ENCODE results near the gene MYO5B. TPM values are rescaled to one million over a fixed set of nuclear protein-coding genes. Genes with fewer than 3 reads are reported as not detected.
"Not testable (repeated sequence)": the region's sequence is repeated elsewhere in the genome, so short reads cannot be mapped to it uniquely, and the experiment has no call there.

MYO5B gene
- total and polyA plus RNA-seq, 4 donors = 0.92 to 20.3 (median 2.9) TPM

- WGBS, 2 donors = 79 to 83% methylated on average over 1 of the region's 1 CpG
- H3K27ac ChIP-seq (ENCODE audit: low read depth in 1 of 2, low read length in 2 of 2) = no peak overlapping the region
- intact Hi-C loops (cut with DNase I) = no loop called here
- no peaks in the 10 kb centered on the region for H3K9me3 ChIP-seq (ENCODE audit: control insufficient read depth, low read length)
- DNase-seq (no peak), ATAC-seq (ENCODE audit: low FRiP score) (no peak)
- no peaks in the 10 kb centered on the region for H3K27me3 ChIP-seq (ENCODE audit: control insufficient read depth in 1 of 2, insufficient read depth in 2 of 2, low read length in 1 of 2)
- H3K36me3 ChIP-seq (ENCODE audit: control insufficient read depth in 1 of 2, insufficient read depth in 2 of 2, low read length in 1 of 2) = no peaks in the 10 kb centered on the region
- H3K4me3 ChIP-seq (ENCODE audit: low read length in 2 of 2) = no peak overlapping the region
- H3K4me1 ChIP-seq (ENCODE audit: control insufficient read depth in 1 of 2, insufficient read depth in 2 of 2, low read length in 2 of 2) = no peaks in the 10 kb centered on the region
These were observed 83.5 kb downstream of the MYO5B start for GRCh38 chr18:50111398-50111797.

GRCh38 chr18:50107468-50107977, 87.4 kb downstream of the MYO5B start:
- ATAC-seq (ENCODE audit: low FRiP score) = no peak
- Histone ChIP-seq H3K27ac (ENCODE audit: low read depth in 1 of 2, low read length in 2 of 2) (no peak overlapping the region), H3K4me3 (ENCODE audit: low read length in 2 of 2) (no peak overlapping the region), H3K4me1 (ENCODE audit: control insufficient read depth in 1 of 2, insufficient read depth in 2 of 2, low read length in 2 of 2) (no peaks in the 10 kb centered on the region), H3K36me3 (ENCODE audit: control insufficient read depth in 1 of 2, insufficient read depth in 2 of 2, low read length in 1 of 2) (no peaks in the 10 kb centered on the region), H3K9me3 (ENCODE audit: control insufficient read depth, low read length) (no peaks in the 10 kb centered on the region), H3K27me3 (ENCODE audit: control insufficient read depth in 1 of 2, insufficient read depth in 2 of 2, low read length in 1 of 2) (no peaks in the 10 kb centered on the region)
- DNase-seq = no peak
- intact Hi-C loops (cut with DNase I) = no loop called here
- 84 to 86% methylated on average over 2 of the region's 2 CpGs for WGBS, 2 donors

GRCh38 chr18:50105027-50105426, 89.9 kb downstream of the MYO5B start:
- WGBS, 2 donors = 100% methylated on average over 1 of the region's 1 CpG
- intact Hi-C loops (cut with DNase I) = no loop called here

DNA sequence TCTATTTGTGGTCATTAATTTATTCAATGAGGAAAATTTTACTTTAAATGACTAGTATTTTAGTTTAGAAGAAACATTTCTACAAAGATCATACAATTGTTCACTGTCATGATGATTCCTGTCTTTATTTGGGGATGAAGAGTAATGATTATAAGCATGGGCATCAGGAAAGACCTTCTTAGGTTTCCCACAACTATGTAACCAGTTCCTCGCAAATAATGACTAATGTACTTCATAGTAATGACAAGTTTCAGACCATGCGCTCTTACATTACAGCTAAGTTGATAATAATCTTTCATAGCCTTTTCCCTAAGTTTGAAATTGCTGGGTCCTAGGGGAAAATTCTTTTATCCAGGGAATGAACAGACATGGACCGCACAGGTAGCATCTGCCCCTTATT, 90.5 kb downstream of the MYO5B start:
- Histone ChIP-seq H3K27me3 (ENCODE audit: control insufficient read depth in 1 of 2, insufficient read depth in 2 of 2, low read length in 1 of 2) (no peaks in the 10 kb centered on the region), H3K36me3 (ENCODE audit: control insufficient read depth in 1 of 2, insufficient read depth in 2 of 2, low read length in 1 of 2) (no peaks in the 10 kb centered on the region), H3K27ac (ENCODE audit: low read depth in 1 of 2, low read length in 2 of 2) (no peak overlapping the region), H3K9me3 (ENCODE audit: control insufficient read depth, low read length) (no peaks in the 10 kb centered on the region), H3K4me1 (ENCODE audit: control insufficient read depth in 1 of 2, insufficient read depth in 2 of 2, low read length in 2 of 2) (peaks cover 0 to 4% of the 10 kb centered on the region in 2 donors), H3K4me3 (ENCODE audit: low read length in 2 of 2) (no peak overlapping the region)
- DNase-seq (no peak), ATAC-seq (ENCODE audit: low FRiP score) (no peak)
- 92 to 93% methylated on average over 3 of the region's 3 CpGs for WGBS, 2 donors
- intact Hi-C loops (cut with DNase I) = no loop called here

More at GRCh38 chr18:50105027-50105426, 89.9 kb downstream of the MYO5B start:
- Histone ChIP-seq H3K4me3 (ENCODE audit: low read length in 2 of 2) (no peak overlapping the region), H3K4me1 (ENCODE audit: control insufficient read depth in 1 of 2, insufficient read depth in 2 of 2, low read length in 2 of 2) (no peaks in the 10 kb centered on the region), H3K27ac (ENCODE audit: low read depth in 1 of 2, low read length in 2 of 2) (no peak overlapping the region), H3K36me3 (ENCODE audit: control insufficient read depth in 1 of 2, insufficient read depth in 2 of 2, low read length in 1 of 2) (no peaks in the 10 kb centered on the region), H3K27me3 (ENCODE audit: control insufficient read depth in 1 of 2, insufficient read depth in 2 of 2, low read length in 1 of 2) (no peaks in the 10 kb centered on the region), H3K9me3 (ENCODE audit: control insufficient read depth, low read length) (no peaks in the 10 kb centered on the region)
- DNase-seq (no peak), ATAC-seq (ENCODE audit: low FRiP score) (no peak)

- ATAC-seq (ENCODE audit: low FRiP score) (no peak), DNase-seq (no peak)
- H3K4me1 ChIP-seq (ENCODE audit: control insufficient read depth in 1 of 2, insufficient read depth in 2 of 2, low read length in 2 of 2) = peaks cover 0 to 13% of the 10 kb centered on the region in 2 donors
- H3K27ac ChIP-seq (ENCODE audit: low read depth in 1 of 2, low read length in 2 of 2) = no peak overlapping the region
- no peak overlapping the region for H3K4me3 ChIP-seq (ENCODE audit: low read length in 2 of 2)
- no peaks in the 10 kb centered on the region for H3K36me3 ChIP-seq (ENCODE audit: control insufficient read depth in 1 of 2, insufficient read depth in 2 of 2, low read length in 1 of 2)
- WGBS, 2 donors = 34 to 42% methylated on average over 4 of the region's 4 CpGs
- intact Hi-C loops (cut with DNase I) = no loop called here
- H3K27me3 ChIP-seq (ENCODE audit: control insufficient read depth in 1 of 2, insufficient read depth in 2 of 2, low read length in 1 of 2) = no peaks in the 10 kb centered on the region
- no peaks in the 10 kb centered on the region for H3K9me3 ChIP-seq (ENCODE audit: control insufficient read depth, low read length)
These were observed 95.1 kb downstream of the MYO5B start for GRCh38 chr18:50099725-50100407.

DNA sequence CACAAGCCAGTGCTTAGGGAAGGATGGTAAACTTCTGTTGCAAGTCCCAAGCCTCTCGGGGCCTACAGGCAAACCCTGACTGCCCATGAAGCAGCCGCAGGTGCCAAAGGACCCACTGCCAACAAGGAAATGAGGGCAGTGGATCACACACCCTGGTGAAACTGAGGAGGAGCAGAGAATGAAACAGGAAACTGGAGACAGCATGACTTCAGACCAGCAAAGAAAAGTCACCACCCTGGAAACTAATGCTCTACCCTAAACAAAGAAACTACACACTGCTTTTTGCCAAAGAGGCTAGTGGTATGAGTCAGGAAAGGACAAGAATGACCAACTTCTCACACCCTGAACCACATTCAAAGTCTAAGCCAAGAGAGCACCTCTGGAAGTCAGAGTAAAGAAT, 97.2 kb downstream of the MYO5B start:
- H3K9me3 ChIP-seq (ENCODE audit: control insufficient read depth, low read length) = no peaks in the 10 kb centered on the region
- no peak for ATAC-seq (ENCODE audit: low FRiP score)
- 9 to 18% methylated on average over 2 of the region's 2 CpGs for WGBS, 2 donors

GRCh38 chr18:50096766-50097435, 98.0 kb downstream of the MYO5B start:
- 88% methylated on average over 3 of the region's 3 CpGs for WGBS, 2 donors
- Histone ChIP-seq H3K9me3 (ENCODE audit: control insufficient read depth, low read length) (no peaks in the 10 kb centered on the region), H3K4me3 (ENCODE audit: low read length in 2 of 2) (no peak overlapping the region), H3K27me3 (ENCODE audit: control insufficient read depth in 1 of 2, insufficient read depth in 2 of 2, low read length in 1 of 2) (no peaks in the 10 kb centered on the region), H3K4me1 (ENCODE audit: control insufficient read depth in 1 of 2, insufficient read depth in 2 of 2, low read length in 2 of 2) (peaks cover 0 to 15% of the 10 kb centered on the region in 2 donors), H3K36me3 (ENCODE audit: control insufficient read depth in 1 of 2, insufficient read depth in 2 of 2, low read length in 1 of 2) (no peaks in the 10 kb centered on the region), H3K27ac (ENCODE audit: low read depth in 1 of 2, low read length in 2 of 2) (peak overlapping the region; percentile 48 to 72)
- ATAC-seq (ENCODE audit: low FRiP score) = no peak
- intact Hi-C loops (cut with DNase I) = no loop called here
- DNase-seq = no peak

More for the DNA sequence above, 97.2 kb downstream of the MYO5B start:
- no peak overlapping the region for H3K4me3 ChIP-seq (ENCODE audit: low read length in 2 of 2)
- no peaks in the 10 kb centered on the region for H3K27me3 ChIP-seq (ENCODE audit: control insufficient read depth in 1 of 2, insufficient read depth in 2 of 2, low read length in 1 of 2)
- DNase-seq = peak in 1 of 2 donors; percentile 49
- no peaks in the 10 kb centered on the region for H3K36me3 ChIP-seq (ENCODE audit: control insufficient read depth in 1 of 2, insufficient read depth in 2 of 2, low read length in 1 of 2)
- peak overlapping the region; percentile 58 to 72 for H3K27ac ChIP-seq (ENCODE audit: low read depth in 1 of 2, low read length in 2 of 2)
- intact Hi-C loops (cut with DNase I) = no loop called here
- H3K4me1 ChIP-seq (ENCODE audit: control insufficient read depth in 1 of 2, insufficient read depth in 2 of 2, low read length in 2 of 2) = peaks cover 0 to 13% of the 10 kb centered on the region in 2 donors

GRCh38 chr18:50094786-50095185, 100.2 kb downstream of the MYO5B start:
- DNase-seq; H3K36me3 ChIP-seq (ENCODE audit: control insufficient read depth in 1 of 2, insufficient read depth in 2 of 2, low read length in 1 of 2); intact Hi-C loops (cut with DNase I); H3K27ac ChIP-seq (ENCODE audit: low read depth in 1 of 2, low read length in 2 of 2); H3K4me3 ChIP-seq (ENCODE audit: low read length in 2 of 2); ATAC-seq (ENCODE audit: low FRiP score); H3K9me3 ChIP-seq (ENCODE audit: control insufficient read depth, low read length); H3K27me3 ChIP-seq (ENCODE audit: control insufficient read depth in 1 of 2, insufficient read depth in 2 of 2, low read length in 1 of 2): not testable (repeated sequence)
- H3K4me1 ChIP-seq (ENCODE audit: control insufficient read depth in 1 of 2, insufficient read depth in 2 of 2, low read length in 2 of 2) = peaks cover 0 to 20% of the 10 kb centered on the region in 2 donors
- 93% methylated on average over 5 of the region's 5 CpGs for WGBS, 2 donors
